SH-SY5Y (cell line): ENCODE data around the gene GP1BB.

Experiments
- GATA2 ChIP-seq: IDR thresholded peaks from 2 replicates; pipeline ENCODE4 v1.6.1; 2011; ENCODE audit warnings: mild to moderate bottlenecking, low read depth, low read length
- GATA3 ChIP-seq: IDR thresholded peaks from 2 replicates; pipeline ENCODE4 v1.6.1; 2011; ENCODE audit warnings: low read depth, mild to moderate bottlenecking, low read length, moderate library complexity

- TF ChIP-seq GATA3 (no peak), GATA2 (no peak)
Observed at GRCh38 chr22:19734837-19735382, 11.6 kb downstream of the GP1BB start.
